Thoracic aorta (tissue), 2 donors: ENCODE measurements around the gene BACH2. TPM values are rescaled to one million over a fixed set of nuclear protein-coding genes. Genes with fewer than 3 reads are reported as not detected.

ENCODE experiments used
- ATAC-seq: fragments of 150-250 bp; one replicate; pipeline ENCODE4 v1.8.0; 2017; ENCODE audit warnings: low read depth; ENCODE audit not compliant: insufficient number of reproducible peaks, low FRiP score
- DNase-seq: peaks from one replicate; pipeline ENCODE4 v3.0.0-alpha.2; 2020; ENCODE audit warnings: low spot score
- H3K27ac ChIP-seq, 2 donors: fragments of 200-600 bp; sonication (generic); 1 replicate in 1 of 2; 2 replicates in 1 of 2; pipeline ENCODE4 v1.5.1; 2016; ENCODE audit warnings: mild to moderate bottlenecking in 2 of 2, moderate library complexity in 2 of 2
- H3K27me3 ChIP-seq: fragments of 200-600 bp; sonication (generic); replicated peaks from 2 replicates; pipeline ENCODE4 v1.6.0; 2016; ENCODE audit warnings: mild to moderate bottlenecking; ENCODE audit not compliant: insufficient read depth
- H3K36me3 ChIP-seq: fragments of 200-600 bp; sonication (generic); one replicate; pipeline ENCODE4 v1.5.1; 2016
- H3K4me1 ChIP-seq, 2 donors: fragments of 200-600 bp; sonication (generic); 1 replicate in 1 of 2; 2 replicates in 1 of 2; pipeline versions ENCODE4 v1.5.1 to v1.6.0; 2016; ENCODE audit warnings: low read depth in 2 of 2, mild to moderate bottlenecking in 1 of 2; ENCODE audit not compliant: control insufficient read depth in 1 of 2
- H3K4me3 ChIP-seq: fragments of 200-600 bp; sonication (generic); 2 replicates; pipeline ENCODE4 v1.5.1; 2016; ENCODE audit warnings: mild to moderate bottlenecking
- H3K9me3 ChIP-seq: fragments of 200-600 bp; sonication (generic); 2 replicates; pipeline ENCODE4 v1.5.1; 2016
- CTCF ChIP-seq: fragments of 200-600 bp; sonication (generic); IDR thresholded peaks from one replicate; pipeline ENCODE4 v1.5.1; 2019; ENCODE audit warnings: antibody characterized with exemption
- total RNA-seq, 2 donors: library from RNA; depleted of rRNA; stranded (reverse); fragments of >200 nt; gene quantifications; one replicate each; pipeline versions ENCODE4 v1.1.0 to v1.2.3, GENCODE V29; 2016

BACH2 gene
- total RNA-seq, 2 donors from 2014 or later: 6.1 to 17.8 TPM

DNA sequence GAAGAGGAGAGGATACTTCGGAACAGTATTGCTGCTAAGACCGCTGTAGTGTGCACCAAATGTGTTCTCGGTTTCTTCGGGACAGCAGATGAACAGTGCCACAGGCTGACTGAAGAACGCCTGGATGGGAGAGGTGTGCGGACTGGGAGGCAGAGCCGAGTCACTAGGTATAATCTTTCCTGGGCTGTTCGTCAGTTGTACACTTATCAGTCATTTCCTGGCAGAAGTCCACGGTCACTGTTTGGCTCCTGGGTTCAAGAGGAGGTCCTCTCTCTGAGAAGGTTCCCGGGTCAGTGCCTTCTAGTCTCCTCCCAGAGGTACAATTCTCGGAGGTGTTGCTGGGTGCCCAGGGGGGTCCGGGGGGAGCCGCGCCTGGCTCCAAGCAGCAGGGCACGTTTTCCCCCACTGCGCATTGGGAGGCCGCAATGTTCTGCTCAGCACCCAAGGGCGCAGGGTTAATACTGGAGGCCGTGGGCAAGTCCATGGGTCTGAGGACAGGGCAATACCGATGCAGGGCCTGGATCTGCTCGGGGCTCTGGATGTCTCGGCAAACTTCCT lies 364.3 kb downstream of the BACH2 start:
- TF ChIP-seq CTCF: no peak
- ATAC-seq (no peak), DNase-seq (no peak)
- Histone ChIP-seq H3K27me3 (no peaks in the 10 kb centered on the region), H3K27ac (no peak overlapping the region), H3K4me1 (no peaks in the 10 kb centered on the region), H3K9me3 (no peaks in the 10 kb centered on the region), H3K36me3 (peaks cover 11% of the 10 kb centered on the region), H3K4me3 (no peak overlapping the region)

DNA sequence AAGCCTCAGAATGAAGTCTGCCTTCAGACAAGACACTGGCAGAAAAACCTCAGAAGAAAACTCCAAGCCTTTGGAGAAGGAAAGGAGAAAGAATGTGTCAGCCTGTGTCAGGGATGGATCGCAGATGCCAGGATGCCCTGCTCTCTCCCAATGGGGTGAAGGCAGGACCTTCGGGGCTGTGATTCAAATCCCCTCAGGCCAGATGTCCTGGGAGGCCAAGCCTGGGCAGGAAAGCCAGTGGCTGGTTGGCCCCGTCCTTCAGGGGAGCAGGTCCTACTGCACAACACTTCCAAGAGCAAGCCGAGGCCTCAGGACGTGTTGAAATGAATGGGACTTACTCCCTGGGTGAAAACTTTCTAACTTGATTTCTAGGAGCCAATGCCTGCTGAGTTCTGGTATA lies 365.9 kb downstream of the BACH2 start:
- DNase-seq (no peak), ATAC-seq (no peak)
- no peaks in the 10 kb centered on the region for H3K9me3 ChIP-seq
- no peak overlapping the region for H3K4me3 ChIP-seq
- TF ChIP-seq CTCF: no peak
- H3K4me1 ChIP-seq: no peaks in the 10 kb centered on the region
- no peaks in the 10 kb centered on the region for H3K27me3 ChIP-seq
- peaks cover 9% of the 10 kb centered on the region for H3K36me3 ChIP-seq
- H3K27ac ChIP-seq: no peak overlapping the region

DNA sequence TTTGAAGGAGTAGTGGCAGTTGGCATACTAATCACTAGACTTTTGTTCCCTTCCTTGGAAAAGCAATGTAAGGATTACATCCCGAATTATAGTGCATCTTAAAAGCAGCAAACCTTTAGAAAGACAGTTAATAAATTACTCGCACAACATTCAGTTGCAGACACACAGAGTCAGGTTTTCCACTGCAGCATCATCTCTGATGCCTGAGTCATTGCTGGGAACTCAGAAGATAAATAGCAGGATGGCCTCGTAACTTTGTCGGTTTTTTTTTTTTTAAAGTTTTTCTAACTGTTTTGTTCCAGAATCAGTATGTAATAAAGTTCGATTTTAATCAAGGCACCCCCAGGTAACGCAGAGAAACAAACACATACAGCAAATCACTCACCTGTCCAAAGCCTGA lies 368.0 kb downstream of the BACH2 start:
- TF ChIP-seq CTCF: no peak
- ATAC-seq (no peak), DNase-seq (no peak)

GRCh38 chr6:89927791-89928550 lies 368.7 kb downstream of the BACH2 start:
- no peak for DNase-seq
- Histone ChIP-seq H3K4me3 (no peak overlapping the region), H3K27me3 (no peaks in the 10 kb centered on the region), H3K27ac (no peak overlapping the region), H3K9me3 (no peaks in the 10 kb centered on the region), H3K4me1 (no peaks in the 10 kb centered on the region), H3K36me3 (peaks cover 9% of the 10 kb centered on the region)
- TF ChIP-seq CTCF: no peak
- no peak for ATAC-seq

More for the DNA sequence above, 368.0 kb downstream of the BACH2 start:
- no peaks in the 10 kb centered on the region for H3K27me3 ChIP-seq
- no peak overlapping the region for H3K27ac ChIP-seq
- no peak overlapping the region for H3K4me3 ChIP-seq
- H3K36me3 ChIP-seq: peaks cover 9% of the 10 kb centered on the region
- no peaks in the 10 kb centered on the region for H3K4me1 ChIP-seq
- no peaks in the 10 kb centered on the region for H3K9me3 ChIP-seq

DNA sequence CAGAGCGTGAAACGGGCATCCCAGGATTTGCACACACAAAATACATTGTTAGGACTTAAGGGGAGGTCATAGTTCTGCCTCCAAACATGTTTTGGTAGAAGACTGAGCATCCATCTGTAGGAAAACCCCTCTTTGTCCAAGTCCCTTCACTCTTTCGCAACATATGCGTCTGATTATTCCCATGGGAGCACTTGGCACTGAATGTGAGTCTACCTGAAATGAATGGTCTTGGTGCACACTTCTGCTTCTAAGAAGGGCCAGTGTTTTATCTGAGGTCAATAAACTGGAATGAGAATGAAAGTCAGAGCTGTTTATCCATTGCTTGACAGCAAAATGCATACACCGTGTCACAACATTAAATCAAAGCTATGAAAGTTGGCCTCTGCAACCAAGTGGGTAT lies 369.4 kb downstream of the BACH2 start:
- H3K27ac ChIP-seq: no peak overlapping the region
- peaks cover 4% of the 10 kb centered on the region for H3K36me3 ChIP-seq
- no peaks in the 10 kb centered on the region for H3K9me3 ChIP-seq
- no peak overlapping the region for H3K4me3 ChIP-seq
- TF ChIP-seq CTCF: no peak
- ATAC-seq (no peak), DNase-seq (no peak)
- H3K27me3 ChIP-seq: no peaks in the 10 kb centered on the region
- no peaks in the 10 kb centered on the region for H3K4me1 ChIP-seq
